Natural killer cell (primary cell): ENCODE measurements around the gene CELF3. TPM values are rescaled to one million over a fixed set of nuclear protein-coding genes. Genes with fewer than 3 reads are reported as not detected.
"Not testable (repeated sequence)": the region's sequence is repeated elsewhere in the genome, so short reads cannot be mapped to it uniquely, and the experiment has no call there.

ENCODE experiments used
- ATAC-seq, 3 donors: fragments of 150-1000 bp in 2 of 3; fragments of 200-7000 bp in 1 of 3; cut with Tn5 transposase; 1 replicate in 1 of 3; 2 replicates in 2 of 3; pipeline ENCODE4 v1.10.0; 2021; ENCODE audit warnings: mild to moderate bottlenecking in 2 of 3, moderate library complexity in 2 of 3
- DNase-seq, 2 donors: peaks; one replicate each; pipeline versions ENCODE4 v3.0.0 to v3.0.0-alpha.2; 2013 to 2021; ENCODE audit warnings: mixed read lengths in 1 of 2
- H3K27ac ChIP-seq: one replicate; pipeline ENCODE4 v1.5.1; 2013; ENCODE audit warnings: mild to moderate bottlenecking, low read length
- H3K27me3 ChIP-seq: one replicate; pipeline ENCODE4 v1.6.1; 2013; ENCODE audit warnings: low read length; ENCODE audit not compliant: control insufficient read depth, insufficient read depth
- H3K36me3 ChIP-seq: one replicate; pipeline ENCODE4 v1.6.1; 2013; ENCODE audit warnings: low read length; ENCODE audit not compliant: control insufficient read depth, insufficient read depth
- H3K4me1 ChIP-seq: one replicate; pipeline ENCODE4 v1.6.1; 2013; ENCODE audit warnings: low read length; ENCODE audit not compliant: control insufficient read depth, insufficient read depth
- H3K4me3 ChIP-seq: one replicate; pipeline ENCODE4 v1.5.1; 2013; ENCODE audit warnings: low read length
- H3K9me3 ChIP-seq: one replicate; pipeline ENCODE4 v1.6.1; 2013; ENCODE audit warnings: low read length; ENCODE audit not compliant: control insufficient read depth, insufficient read depth
- H3K27ac Mint-ChIP-seq, 2 donors: one replicate each; pipeline ENCODE4 v1.8.0; 2022; ENCODE audit warnings: mild to moderate bottlenecking in 2 of 2, mixed read lengths in 2 of 2, moderate library complexity in 1 of 2
- H3K27me3 Mint-ChIP-seq, 2 donors: one replicate each; pipeline ENCODE4 v1.8.0; 2022; ENCODE audit warnings: low read depth in 2 of 2, mixed read lengths in 2 of 2
- H3K36me3 Mint-ChIP-seq: one replicate; pipeline ENCODE4 v1.8.0; 2022; ENCODE audit warnings: mixed read lengths
- H3K4me1 Mint-ChIP-seq, 2 donors: one replicate each; pipeline ENCODE4 v1.8.0; 2022; ENCODE audit warnings: mixed read lengths in 2 of 2
- H3K4me3 Mint-ChIP-seq: one replicate; pipeline ENCODE4 v1.8.0; 2022; ENCODE audit warnings: mild to moderate bottlenecking, moderate library complexity, mixed read lengths
- H3K9me3 Mint-ChIP-seq, 2 donors: one replicate each; pipeline ENCODE4 v1.8.0; 2022; ENCODE audit warnings: mixed read lengths in 2 of 2
- CTCF ChIP-seq: fragments of 200-600 bp; IDR thresholded peaks from one replicate; pipeline ENCODE4 v1.8.0; 2022; ENCODE audit warnings: antibody characterized with exemption
- WGBS: methylation state at CpG from one replicate; pipeline ENCODE4 v1.1.7; 2013; ENCODE audit warnings: missing lambda C conversion rate; ENCODE audit not compliant: insufficient coverage; 5-methylcytosine and 5-hydroxymethylcytosine counted together
- intact Hi-C: fragments of 100-400 bp; cut with micrococcal nuclease; formaldehyde crosslinking; loops from one replicate; pipeline ENCODE4 v1.14.2; 2022
- total RNA-seq, 4 donors: library from RNA; stranded (reverse); fragments of 120-200 nt in 1 of 4; gene quantifications; one replicate each; pipeline versions ENCODE4 v1.2.3 to v1.2.4, GENCODE V29; 2013 to 2022

CELF3 gene
- total RNA-seq, 3 donors from 2014 or later (not counting 1 experiment from before 2014, with no cell fraction given): not detected

DNA sequence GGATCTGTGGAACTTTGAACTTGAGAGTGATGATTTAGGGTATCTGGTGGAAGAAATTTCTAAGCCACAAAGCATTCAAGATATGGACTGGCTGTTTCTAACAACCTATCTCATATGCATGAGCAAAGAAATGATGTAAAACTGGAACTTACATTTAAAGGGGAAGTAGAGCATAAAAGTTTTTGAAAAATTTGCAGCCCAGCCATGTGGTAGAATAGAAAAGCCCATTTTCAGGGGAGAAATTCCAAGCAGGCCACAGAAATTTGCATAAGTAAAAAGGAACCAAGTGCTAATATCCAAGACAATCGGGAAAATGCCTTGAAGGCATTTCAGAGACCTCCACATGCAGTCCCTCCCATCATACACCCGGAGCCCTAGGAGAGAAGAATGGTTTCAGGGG, 20.4 kb upstream of the CELF3 start:
- no peak for DNase-seq
- no peak overlapping the region for H3K4me3 ChIP-seq
- H3K27ac ChIP-seq: no peak overlapping the region
- intact Hi-C loops: loop anchor here (10.0 kb wide), 2 partner anchors 202 to 432 kb away; no protein-coding TSS in a partner anchor
- no peak for ATAC-seq
- 88% methylated on average over 2 of the region's 2 CpGs for WGBS
- Mint-ChIP-seq H3K27ac (no peak overlapping the region), H3K4me1 (no peaks in the 10 kb centered on the region), H3K36me3 (no peaks in the 10 kb centered on the region), H3K27me3 (peaks cover 8 to 16% of the 10 kb centered on the region in 2 donors), H3K4me3 (no peak overlapping the region), H3K9me3 (peaks cover 0 to 5% of the 10 kb centered on the region in 2 donors)
- peaks cover 9% of the 10 kb centered on the region for H3K9me3 ChIP-seq
- no peaks in the 10 kb centered on the region for H3K36me3 ChIP-seq
- H3K27me3 ChIP-seq: no peaks in the 10 kb centered on the region
- TF ChIP-seq CTCF: no peak
- no peaks in the 10 kb centered on the region for H3K4me1 ChIP-seq

DNA sequence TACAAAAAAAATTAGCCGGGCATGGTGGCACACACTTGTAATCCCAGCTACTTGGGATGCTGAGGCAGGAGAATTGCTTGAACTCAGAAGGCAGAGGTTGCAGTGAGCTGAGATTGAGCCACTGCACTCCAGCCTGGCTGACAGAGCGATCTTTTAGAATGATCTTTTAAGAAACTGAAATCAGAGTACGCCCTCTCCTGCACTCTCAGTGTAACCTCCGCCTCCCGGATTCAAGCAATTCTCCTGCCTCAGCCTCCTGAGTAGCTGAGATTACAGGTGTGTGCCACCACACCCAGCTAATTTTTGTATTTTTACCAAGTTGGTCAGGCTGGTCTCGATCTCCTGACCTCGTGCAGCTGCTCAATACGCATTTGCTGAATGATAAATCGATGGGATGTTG, 17.4 kb upstream of the CELF3 start:
- not testable (repeated sequence) for H3K27ac ChIP-seq, H3K4me1 Mint-ChIP-seq, H3K36me3 Mint-ChIP-seq, H3K4me3 Mint-ChIP-seq, H3K9me3 Mint-ChIP-seq, H3K4me1 ChIP-seq, ATAC-seq, H3K27ac Mint-ChIP-seq, H3K27me3 ChIP-seq, H3K36me3 ChIP-seq, H3K4me3 ChIP-seq, H3K9me3 ChIP-seq, DNase-seq
- peaks cover 13 to 22% of the 10 kb centered on the region in 2 donors for H3K27me3 Mint-ChIP-seq
- intact Hi-C loops: loop anchor here (5.0 to 10.0 kb wide), 3 partner anchors 199 to 429 kb away; no protein-coding TSS in a partner anchor
- WGBS: 88% methylated on average over 9 of the region's 9 CpGs

GRCh38 chr1:151733126-151733525, 16.5 kb upstream of the CELF3 start:
- H3K9me3 ChIP-seq: peaks cover 9% of the 10 kb centered on the region
- no peaks in the 10 kb centered on the region for H3K36me3 ChIP-seq
- H3K9me3 Mint-ChIP-seq: peaks cover 0 to 5% of the 10 kb centered on the region in 2 donors
- H3K4me3 ChIP-seq: no peak overlapping the region
- ATAC-seq (no peak), DNase-seq (no peak)
- no peaks in the 10 kb centered on the region for H3K36me3 Mint-ChIP-seq
- H3K27ac ChIP-seq: no peak overlapping the region
- no peaks in the 10 kb centered on the region for H3K4me1 Mint-ChIP-seq
- H3K27me3 ChIP-seq: no peaks in the 10 kb centered on the region
- H3K27me3 Mint-ChIP-seq: peaks cover 18 to 28% of the 10 kb centered on the region in 2 donors
- no peak overlapping the region for H3K4me3 Mint-ChIP-seq
- H3K27ac Mint-ChIP-seq: no peak overlapping the region
- intact Hi-C loops: loop anchor here (5.0 to 10.0 kb wide), 3 partner anchors 198 to 428 kb away; no protein-coding TSS in a partner anchor
- no peaks in the 10 kb centered on the region for H3K4me1 ChIP-seq
- no peak for TF ChIP-seq CTCF
- WGBS: 77% methylated on average over 3 of the region's 3 CpGs

GRCh38 chr1:151729966-151730291, 13.3 kb upstream of the CELF3 start:
- Histone ChIP-seq H3K4me3 (no peak overlapping the region), H3K9me3 (no peaks in the 10 kb centered on the region), H3K36me3 (no peaks in the 10 kb centered on the region), H3K27me3 (peaks cover 2% of the 10 kb centered on the region), H3K4me1 (no peaks in the 10 kb centered on the region), H3K27ac (no peak overlapping the region)
- Mint-ChIP-seq H3K4me3 (no peak overlapping the region), H3K9me3 (no peaks in the 10 kb centered on the region), H3K27ac (no peak overlapping the region), H3K36me3 (no peaks in the 10 kb centered on the region), H3K4me1 (no peaks in the 10 kb centered on the region), H3K27me3 (peaks cover 29 to 41% of the 10 kb centered on the region in 2 donors)
- intact Hi-C loops: loop anchor here (5.0 to 10.0 kb wide), 3 partner anchors 195 to 425 kb away; no protein-coding TSS in a partner anchor
- WGBS: 86% methylated on average over 4 of the region's 4 CpGs
- ATAC-seq (no peak), DNase-seq (no peak)
- no peak for TF ChIP-seq CTCF
